Posterior vena cava (tissue), 2 donors: ENCODE results near the gene CAPN14. TPM values are rescaled to one million over a fixed set of nuclear protein-coding genes. Genes with fewer than 3 reads are reported as not detected.
"Not testable (repeated sequence)": the region's sequence is repeated elsewhere in the genome, so short reads cannot be mapped to it uniquely, and the experiment has no call there.

Source experiments
- DNase-seq: peaks from one replicate; pipeline ENCODE4 v3.0.0-alpha.2; 2020; ENCODE audit warnings: low spot score
- intact Hi-C, 2 donors: fragments of 100-400 bp; cut with DNase I; formaldehyde crosslinking; loops; one replicate each; pipeline versions ENCODE4 v1.14.1 to v1.14.2; 2022 to 2023
- total RNA-seq, 2 donors: library from RNA; stranded (reverse); fragmentation: NEBNext Ultra II Directional; extraction: Animal tissue kit (Norgen Biotek cat#: 25700); gene quantifications; one replicate each; pipeline ENCODE4 v1.2.1, GENCODE V29; 2021
- donor health status: DM: yes; HTN: yes; CAD: no.
- donor health status: DM: yes; HTN: yes; CAD: no.

Gene CAPN14
- total RNA-seq, 2 donors from 2014 or later, result 0.09 to 0.14 TPM

GRCh38 chr2:31204783-31205182, 12.5 kb downstream of the CAPN14 start:
- intact Hi-C loops, result no loop called here
- DNase-seq, result no peak

- intact Hi-C loops, result no loop called here
- DNase-seq, result no peak
Measured at GRCh38 chr2:31203916-31204315, 13.4 kb downstream of the CAPN14 start.

- DNase-seq, result no peak
- intact Hi-C loops, result no loop called here
Measured at GRCh38 chr2:31202833-31203232, 14.5 kb downstream of the CAPN14 start.

GRCh38 chr2:31202041-31202440, 15.3 kb downstream of the CAPN14 start:
- DNase-seq, result no peak
- intact Hi-C loops, result no loop called here

GRCh38 chr2:31200972-31201371, 16.3 kb downstream of the CAPN14 start:
- intact Hi-C loops, result no loop called here
- no peak for DNase-seq

- intact Hi-C loops, result no loop called here
- no peak for DNase-seq
Measured at GRCh38 chr2:31199206-31199605, 18.1 kb downstream of the CAPN14 start.

GRCh38 chr2:31197669-31198068, 19.6 kb downstream of the CAPN14 start:
- intact Hi-C loops, result no loop called here

GRCh38 chr2:31197166-31197565, 20.1 kb downstream of the CAPN14 start:
- no peak for DNase-seq
- intact Hi-C loops, result no loop called here

More at GRCh38 chr2:31197669-31198068, 19.6 kb downstream of the CAPN14 start:
- no peak for DNase-seq

- no peak for DNase-seq
- intact Hi-C loops, result no loop called here
Measured at GRCh38 chr2:31196622-31197021, 20.7 kb downstream of the CAPN14 start.

- DNase-seq, result no peak
- intact Hi-C loops, result no loop called here
Measured at GRCh38 chr2:31193806-31194205, 23.5 kb downstream of the CAPN14 start.

GRCh38 chr2:31192851-31193392, 24.4 kb downstream of the CAPN14 start:
- intact Hi-C loops, result no loop called here
- DNase-seq, result no peak

- no peak for DNase-seq
- intact Hi-C loops, result no loop called here
Measured at GRCh38 chr2:31192396-31192795, 24.9 kb downstream of the CAPN14 start.

- intact Hi-C loops, result no loop called here
- DNase-seq, result no peak
Measured at GRCh38 chr2:31191931-31192330, 25.4 kb downstream of the CAPN14 start.

- intact Hi-C loops, result no loop called here
Measured at GRCh38 chr2:31190188-31190587, 27.1 kb downstream of the CAPN14 start.

GRCh38 chr2:31189141-31189540, 28.2 kb downstream of the CAPN14 start:
- intact Hi-C loops, result no loop called here
- DNase-seq, result no peak

More at GRCh38 chr2:31190188-31190587, 27.1 kb downstream of the CAPN14 start:
- no peak for DNase-seq

GRCh38 chr2:31188131-31188530, 29.2 kb downstream of the CAPN14 start:
- intact Hi-C loops, result no loop called here
- no peak for DNase-seq

GRCh38 chr2:31187166-31187565, 30.1 kb downstream of the CAPN14 start:
- intact Hi-C loops, result no loop called here
- DNase-seq, result no peak

GRCh38 chr2:31183973-31184372, 33.3 kb downstream of the CAPN14 start:
- DNase-seq, intact Hi-C loops: not testable (repeated sequence)

GRCh38 chr2:31176742-31177141, 40.6 kb downstream of the CAPN14 start:
- DNase-seq, result no peak
- intact Hi-C loops, result no loop called here

GRCh38 chr2:31171142-31171541, 46.2 kb downstream of the CAPN14 start:
- intact Hi-C loops, result no loop called here

GRCh38 chr2:31170071-31170698, 47.1 kb downstream of the CAPN14 start:
- intact Hi-C loops, result no loop called here
- peak; percentile 86 for DNase-seq

More at GRCh38 chr2:31171142-31171541, 46.2 kb downstream of the CAPN14 start:
- no peak for DNase-seq
